NCI-H2196 treated with DMSO at 0.1 percent for 48 hours (cell line): Measurements from ENCODE around the gene STMN3.

Source experiments
- DNase-seq: peaks from one replicate; lab custom pipeline; 2025; ENCODE audit not compliant: unreplicated experiment; lab: John Stamatoyannopoulos, UW

STMN3 gene

GRCh38 chr20:63591147-63591533 is 62.1 kb downstream of the STMN3 start:
- no peak for DNase-seq

GRCh38 chr20:63590218-63591146 is 62.7 kb downstream of the STMN3 start:
- DNase-seq: no peak
